GM23248 (cell line): Measurements from ENCODE around the gene ATXN7L1. TPM values are rescaled to one million over a fixed set of nuclear protein-coding genes. Genes with fewer than 3 reads are reported as not detected.
A peak's percentile ranks its signal among the peaks of the same experiment; 100 is the strongest.

ENCODE experiments used
- DNase-seq: peaks from one replicate; pipeline ENCODE4 v3.0.0-alpha.2; 2015
- H2AFZ ChIP-seq: fragments of 200-600 bp; sonication (generic); 2 replicates; pipeline ENCODE4 v1.6.1; 2016; ENCODE audit warnings: antibody characterized with exemption
- H3F3A ChIP-seq: fragments of 200-600 bp; sonication (generic); 2 replicates; pipeline ENCODE4 v1.6.1; 2016; ENCODE audit warnings: mild to moderate bottlenecking, antibody characterized with exemption, mixed run types; ENCODE audit not compliant: insufficient read depth
- H3K27ac ChIP-seq: fragments of 200-600 bp; sonication (generic); 2 replicates; pipeline ENCODE4 v1.5.1; 2016; ENCODE audit warnings: mild to moderate bottlenecking
- H3K27me3 ChIP-seq: fragments of 200-600 bp; sonication (generic); replicated peaks from 2 replicates; pipeline ENCODE4 v1.6.1; 2016; ENCODE audit warnings: mild to moderate bottlenecking; ENCODE audit not compliant: insufficient read depth
- H3K36me3 ChIP-seq: fragments of 200-600 bp; sonication (generic); 2 replicates; pipeline ENCODE4 v1.6.1; 2016; ENCODE audit warnings: low read depth, mild to moderate bottlenecking
- H3K4me1 ChIP-seq: fragments of 200-600 bp; sonication (generic); 2 replicates; pipeline ENCODE4 v1.6.1; 2016; ENCODE audit warnings: mild to moderate bottlenecking; ENCODE audit not compliant: insufficient read depth
- H3K4me2 ChIP-seq: fragments of 200-600 bp; sonication (generic); one replicate; pipeline ENCODE4 v1.6.1; 2016; ENCODE audit warnings: mild to moderate bottlenecking; ENCODE audit not compliant: unreplicated experiment
- H3K4me3 ChIP-seq: fragments of 200-600 bp; sonication (generic); 2 replicates; pipeline ENCODE4 v1.5.1; 2016; ENCODE audit warnings: mild to moderate bottlenecking
- H3K79me2 ChIP-seq: fragments of 200-600 bp; sonication (generic); 2 replicates; pipeline ENCODE4 v1.6.1; 2016; ENCODE audit warnings: mild to moderate bottlenecking; ENCODE audit not compliant: insufficient read depth
- H3K9ac ChIP-seq: fragments of 200-600 bp; sonication (generic); 2 replicates; pipeline ENCODE4 v1.6.1; 2016; ENCODE audit warnings: mild to moderate bottlenecking
- H3K9me2 ChIP-seq: fragments of 200-600 bp; sonication (generic); 2 replicates; pipeline ENCODE4 v1.6.1; 2016; ENCODE audit warnings: mixed run types, mild to moderate bottlenecking, moderate library complexity; ENCODE audit not compliant: insufficient read depth
- H3K9me3 ChIP-seq: fragments of 200-600 bp; sonication (generic); one replicate; pipeline ENCODE4 v1.6.1; 2017; ENCODE audit warnings: low read depth
- H4K20me1 ChIP-seq: fragments of 200-600 bp; sonication (generic); 2 replicates; pipeline ENCODE4 v1.6.0; 2016; ENCODE audit not compliant: insufficient read depth
- EZH2 ChIP-seq: fragments of 200-600 bp; sonication (generic); IDR thresholded peaks from 2 replicates; pipeline ENCODE4 v1.6.1; 2018; ENCODE audit warnings: antibody characterized with exemption, mild to moderate bottlenecking; ENCODE audit not compliant: insufficient read depth, poor library complexity, severe bottlenecking
- EZH2phosphoT487 ChIP-seq: fragments of 200-600 bp; sonication (generic); IDR thresholded peaks from 2 replicates; pipeline ENCODE4 v1.6.1; 2018; ENCODE audit warnings: antibody characterized with exemption, moderate library complexity, mild to moderate bottlenecking, low read depth; ENCODE audit not compliant: insufficient read depth
- WGBS, 2 experiments: methylation state at CpG; one replicate each; pipeline ENCODE4 v1.1.6; 2015 to 2017; ENCODE audit warnings: low lambda C conversion rate in 2 of 2, low coverage in 1 of 2; ENCODE audit errors: missing lambda C conversion rate in 2 of 2; 5-methylcytosine and 5-hydroxymethylcytosine counted together
- in situ Hi-C: fragments of 300-500 bp; cut with MboI; formaldehyde crosslinking; loops from 2 replicates; pipeline ENCODE4 v1.15.0; 2020
- polyA plus RNA-seq: library from polyadenylated mRNA; unstranded; fragments of >200 nt; fragmentation: Nextera tagmentation; extraction: Ambion mirVana; gene quantifications from 2 replicates; pipeline ENCODE4 v1.2.1, GENCODE V29; 2016
- total RNA-seq: library from RNA; depleted of rRNA; stranded (reverse); fragments of >200 nt; shearing (Covaris generic); gene quantifications from 2 replicates; pipeline ENCODE4 v1.2.3, GENCODE V29; 2014

ATXN7L1 gene
- total and polyA plus RNA-seq, 2 experiments from 2014 or later: 3.7 to 4.5 TPM

DNA sequence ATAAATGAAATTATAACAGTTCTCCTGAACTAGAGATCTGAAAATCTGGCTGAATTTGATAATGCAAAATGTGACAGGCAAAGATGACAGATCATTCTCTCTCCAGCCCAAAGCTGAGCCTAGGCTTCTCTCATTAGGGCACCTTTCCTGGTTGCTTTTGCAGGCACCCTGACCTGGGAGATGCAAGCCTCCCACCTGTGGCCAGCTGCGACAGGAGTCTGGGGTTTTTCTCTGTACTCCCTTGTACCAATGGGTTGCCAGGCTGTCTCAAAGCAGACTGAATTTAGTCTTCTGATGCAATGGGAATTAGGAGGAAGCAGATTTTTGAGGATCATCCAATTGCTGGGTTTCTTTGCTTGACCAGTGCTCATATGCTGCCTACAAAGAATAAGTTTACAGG is 210.1 kb downstream of the ATXN7L1 start:
- Histone ChIP-seq H3F3A (no peaks in the 10 kb centered on the region), H3K36me3 (no peaks in the 10 kb centered on the region), H3K27me3 (no peaks in the 10 kb centered on the region), H3K9me2 (no peaks in the 10 kb centered on the region), H3K9me3 (no peaks in the 10 kb centered on the region), H3K4me3 (no peak overlapping the region), H3K4me2 (no peak overlapping the region), H3K27ac (no peak overlapping the region), H2AFZ (no peak overlapping the region), H3K9ac (no peak overlapping the region), H3K79me2 (no peaks in the 10 kb centered on the region), H4K20me1 (no peaks in the 10 kb centered on the region), H3K4me1 (no peaks in the 10 kb centered on the region)
- TF ChIP-seq EZH2phosphoT487: no peak
- TF ChIP-seq EZH2: no peak
- 95 to 100% methylated on average over 1 of the region's 1 CpG for WGBS, 2 experiments
- no peak for DNase-seq
- in situ Hi-C loops: no loop called here

- no peak for DNase-seq
- no peak for TF ChIP-seq EZH2
- TF ChIP-seq EZH2phosphoT487: no peak
- H2AFZ ChIP-seq: no peak overlapping the region
- no peaks in the 10 kb centered on the region for H3K36me3 ChIP-seq
- H3K79me2 ChIP-seq: no peaks in the 10 kb centered on the region
- H4K20me1 ChIP-seq: no peaks in the 10 kb centered on the region
- H3F3A ChIP-seq: no peaks in the 10 kb centered on the region
- no peaks in the 10 kb centered on the region for H3K27me3 ChIP-seq
- no peak overlapping the region for H3K4me2 ChIP-seq
- WGBS, 2 experiments: 92 to 94% methylated on average over 7 of the region's 7 CpGs
- no peak overlapping the region for H3K9ac ChIP-seq
- no peak overlapping the region for H3K4me3 ChIP-seq
- H3K9me2 ChIP-seq: no peaks in the 10 kb centered on the region
- in situ Hi-C loops: no loop called here
- H3K4me1 ChIP-seq: no peaks in the 10 kb centered on the region
- no peak overlapping the region for H3K27ac ChIP-seq
- no peaks in the 10 kb centered on the region for H3K9me3 ChIP-seq
Observed at GRCh38 chr7:105665684-105666083, 210.7 kb downstream of the ATXN7L1 start.

- no peaks in the 10 kb centered on the region for H3K4me1 ChIP-seq
- WGBS, 2 experiments: 82 to 83% methylated on average over 8 of the region's 8 CpGs
- no peak overlapping the region for H3K4me2 ChIP-seq
- no peaks in the 10 kb centered on the region for H3K79me2 ChIP-seq
- H3K9ac ChIP-seq: no peak overlapping the region
- H3K9me3 ChIP-seq: no peaks in the 10 kb centered on the region
- no peaks in the 10 kb centered on the region for H3F3A ChIP-seq
- in situ Hi-C loops: no loop called here
- no peak overlapping the region for H3K4me3 ChIP-seq
- no peaks in the 10 kb centered on the region for H3K36me3 ChIP-seq
- TF ChIP-seq EZH2phosphoT487 (no peak), EZH2 (no peak)
- H4K20me1 ChIP-seq: no peaks in the 10 kb centered on the region
- no peaks in the 10 kb centered on the region for H3K9me2 ChIP-seq
- H3K27me3 ChIP-seq: no peaks in the 10 kb centered on the region
- peak; percentile 33 for DNase-seq
- no peak overlapping the region for H3K27ac ChIP-seq
- H2AFZ ChIP-seq: no peak overlapping the region
Observed at GRCh38 chr7:105664816-105665525, 211.4 kb downstream of the ATXN7L1 start.

DNA sequence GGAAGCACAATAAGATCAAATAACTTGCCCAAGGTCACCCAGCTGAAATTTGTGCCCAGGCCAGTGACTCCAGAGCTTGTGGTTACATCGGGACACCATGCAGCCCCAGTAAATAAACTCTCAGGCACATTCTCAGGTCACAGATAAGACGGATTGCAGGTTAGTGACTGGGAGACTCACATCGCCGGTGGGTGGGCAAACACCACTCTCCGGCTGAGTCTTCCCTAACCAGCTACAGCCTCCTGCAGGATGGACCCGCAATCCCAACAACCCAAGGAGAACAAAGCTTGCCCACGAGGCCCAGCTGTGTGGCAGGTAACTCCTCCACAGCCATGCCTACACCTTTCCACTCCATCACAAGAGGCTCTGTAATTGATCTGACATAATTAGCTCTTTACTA is 213.4 kb downstream of the ATXN7L1 start:
- Histone ChIP-seq H3K27ac (no peak overlapping the region), H4K20me1 (no peaks in the 10 kb centered on the region), H3K4me1 (no peaks in the 10 kb centered on the region), H2AFZ (no peak overlapping the region), H3K36me3 (no peaks in the 10 kb centered on the region), H3K79me2 (no peaks in the 10 kb centered on the region), H3F3A (no peaks in the 10 kb centered on the region), H3K4me3 (no peak overlapping the region), H3K27me3 (no peaks in the 10 kb centered on the region), H3K9me2 (no peaks in the 10 kb centered on the region), H3K9me3 (no peaks in the 10 kb centered on the region), H3K4me2 (no peak overlapping the region), H3K9ac (no peak overlapping the region)
- DNase-seq: no peak
- 83 to 84% methylated on average over 7 of the region's 7 CpGs for WGBS, 2 experiments
- TF ChIP-seq EZH2phosphoT487 (no peak), EZH2 (no peak)
- in situ Hi-C loops: no loop called here

- Histone ChIP-seq H3K27ac (no peak overlapping the region), H3K27me3 (no peaks in the 10 kb centered on the region), H3K36me3 (no peaks in the 10 kb centered on the region), H3K4me1 (no peaks in the 10 kb centered on the region), H3K9me2 (no peaks in the 10 kb centered on the region), H4K20me1 (no peaks in the 10 kb centered on the region), H2AFZ (no peak overlapping the region), H3K4me3 (no peak overlapping the region), H3K79me2 (no peaks in the 10 kb centered on the region), H3F3A (no peaks in the 10 kb centered on the region), H3K9ac (no peak overlapping the region), H3K4me2 (no peak overlapping the region), H3K9me3 (no peaks in the 10 kb centered on the region)
- in situ Hi-C loops: no loop called here
- DNase-seq: no peak
- 83 to 84% methylated on average over 6 of the region's 6 CpGs for WGBS, 2 experiments
- TF ChIP-seq EZH2phosphoT487 (no peak), EZH2 (no peak)
Observed at GRCh38 chr7:105661625-105662024, 214.8 kb downstream of the ATXN7L1 start.
